ENCODE data around the gene NKAPL. TPM values are rescaled to one million over a fixed set of nuclear protein-coding genes. Genes with fewer than 3 reads are reported as not detected.
A peak's percentile ranks its signal among the peaks of the same experiment; 100 is the strongest.

NKAPL gene
- total RNA-seq, result 1 to 10 TPM in 6 of 9 donors, under 1 TPM in 2, not detected in 1; 0.37 to 3.4 (median 1.3) TPM
- polyA plus RNA-seq, result 1 to 10 TPM; 2.2 to 3.4 (median 2.3) TPM
- long read RNA-seq, donor 1, transcript NKAPL-201 (1 exons, 1,639 nt), result major isoform, 5 of 5 reads
- long read RNA-seq, donor 1, partial matches to known transcripts, result 0 of 5 reads
- long read RNA-seq, donor 1, other reads (novel, unspliced or antisense), result 0 of 5 reads
- long read RNA-seq, donor 2, partial matches to known transcripts, result 0 of 3 reads
- long read RNA-seq, donor 2, other reads (novel, unspliced or antisense), result 0 of 3 reads
- long read RNA-seq, donor 3, partial matches to known transcripts, result 0 of 1 reads
- long read RNA-seq, donor 3, other reads (novel, unspliced or antisense), result 0 of 1 reads
- long read RNA-seq, donor 4, partial matches to known transcripts, result 0 of 2 reads
- long read RNA-seq, donor 4, other reads (novel, unspliced or antisense), result 0 of 2 reads
- long read RNA-seq, donor 5, result 0 reads
- long read RNA-seq, donor 6, partial matches to known transcripts, result 0 of 1 reads
- long read RNA-seq, donor 6, other reads (novel, unspliced or antisense), result 0 of 1 reads
- long read RNA-seq, donor 7, partial matches to known transcripts, result 0 of 1 reads
- long read RNA-seq, donor 7, other reads (novel, unspliced or antisense), result 0 of 1 reads
- long read RNA-seq, donor 8, transcript NKAPL-201 (1 exons, 1,639 nt), result major isoform, 6 of 6 reads
- long read RNA-seq, donor 8, partial matches to known transcripts, result 0 of 6 reads
- long read RNA-seq, donor 8, other reads (novel, unspliced or antisense), result 0 of 6 reads
- long read RNA-seq, donor 9, partial matches to known transcripts, result 0 of 1 reads
- long read RNA-seq, donor 9, other reads (novel, unspliced or antisense), result 0 of 1 reads
- long read RNA-seq, donor 10, partial matches to known transcripts, result 0 of 3 reads
- long read RNA-seq, donor 10, other reads (novel, unspliced or antisense), result 0 of 3 reads

DNA sequence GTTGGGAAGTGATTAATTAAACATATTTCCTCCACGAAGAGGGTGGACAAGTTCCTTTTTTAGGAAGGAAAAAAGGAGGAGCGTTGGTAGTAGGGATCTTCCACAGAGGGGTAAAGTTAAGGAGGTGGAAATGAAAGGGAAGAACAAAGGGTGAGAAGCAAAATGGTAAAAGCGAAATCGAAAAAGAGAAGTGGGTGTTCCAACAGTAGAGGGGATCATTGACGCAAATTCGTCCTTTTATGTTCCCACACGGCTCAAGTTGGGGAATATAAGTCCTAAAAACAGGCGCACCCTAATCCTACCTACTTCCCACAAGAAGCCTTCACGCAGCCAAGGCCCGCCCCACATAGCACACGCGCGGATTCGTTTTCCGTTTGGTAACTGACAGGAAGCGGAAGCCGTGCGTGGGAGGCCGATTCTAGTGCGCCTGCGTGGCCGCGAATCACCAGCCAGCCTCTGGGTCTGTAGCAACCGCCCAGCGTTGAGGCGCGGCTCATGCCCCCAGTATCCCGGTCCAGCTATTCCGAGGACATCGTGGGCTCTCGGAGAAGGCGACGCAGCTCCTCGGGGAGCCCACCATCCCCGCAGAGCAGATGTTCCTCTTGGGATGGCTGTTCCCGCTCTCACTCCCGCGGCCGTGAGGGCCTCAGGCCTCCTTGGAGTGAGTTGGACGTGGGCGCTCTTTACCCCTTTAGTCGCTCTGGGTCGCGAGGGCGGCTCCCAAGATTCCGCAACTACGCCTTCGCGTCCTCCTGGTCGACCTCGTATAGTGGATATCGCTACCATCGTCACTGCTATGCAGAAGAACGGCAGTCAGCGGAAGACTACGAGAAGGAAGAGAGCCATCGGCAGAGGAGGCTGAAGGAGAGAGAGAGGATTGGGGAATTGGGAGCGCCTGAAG lies at the start of gene NKAPL:
NKAPL (plus strand) TSS at position 421 of the 901 bp plus-strand sequence; CDS start at position 496, 75 bp downstream.
- Histone ChIP-seq H3K9me3 (replicated peaks in 1 of 3) (peaks cover 0 to 12% (median 0%) of the 10 kb centered on the region in 3 donors), H3K27ac (peak within 1 kb of the TSS in 2 of 5 donors; percentile 33 to 51), H3K36me3 (replicated peaks in 1 of 2) (no peaks in the 10 kb centered on the region), H3K27me3 (no peaks in the 10 kb centered on the region), H3K4me3 (peak within 1 kb of the TSS in 2 of 4 donors; percentile 3 to 53), H3K4me1 (replicated peaks in 1 of 2) (peaks cover 0 to 7% of the 10 kb centered on the region in 2 donors)
- TF ChIP-seq POLR2A (IDR thresholded peaks at IDR 0.05), result no peak
- TF ChIP-seq, protein P1, sequence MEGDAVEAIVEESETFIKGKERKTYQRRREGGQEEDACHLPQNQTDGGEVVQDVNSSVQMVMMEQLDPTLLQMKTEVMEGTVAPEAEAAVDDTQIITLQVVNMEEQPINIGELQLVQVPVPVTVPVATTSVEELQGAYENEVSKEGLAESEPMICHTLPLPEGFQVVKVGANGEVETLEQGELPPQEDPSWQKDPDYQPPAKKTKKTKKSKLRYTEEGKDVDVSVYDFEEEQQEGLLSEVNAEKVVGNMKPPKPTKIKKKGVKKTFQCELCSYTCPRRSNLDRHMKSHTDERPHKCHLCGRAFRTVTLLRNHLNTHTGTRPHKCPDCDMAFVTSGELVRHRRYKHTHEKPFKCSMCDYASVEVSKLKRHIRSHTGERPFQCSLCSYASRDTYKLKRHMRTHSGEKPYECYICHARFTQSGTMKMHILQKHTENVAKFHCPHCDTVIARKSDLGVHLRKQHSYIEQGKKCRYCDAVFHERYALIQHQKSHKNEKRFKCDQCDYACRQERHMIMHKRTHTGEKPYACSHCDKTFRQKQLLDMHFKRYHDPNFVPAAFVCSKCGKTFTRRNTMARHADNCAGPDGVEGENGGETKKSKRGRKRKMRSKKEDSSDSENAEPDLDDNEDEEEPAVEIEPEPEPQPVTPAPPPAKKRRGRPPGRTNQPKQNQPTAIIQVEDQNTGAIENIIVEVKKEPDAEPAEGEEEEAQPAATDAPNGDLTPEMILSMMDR (IDR thresholded peaks at IDR 0.05), result no peak
- 25 to 48% (median 29%) methylated on average over 27 to 58 of the region's 58 CpGs for WGBS, 4 donors
- DNase-seq, result peak; percentile 68 to 88 (median 77)
- intact Hi-C loops (cut with DNase I), result loop anchor here in 1 of 2 donors (10.0 kb wide), 1 partner anchor 96 kb away; no protein-coding TSS in a partner anchor

DNA sequence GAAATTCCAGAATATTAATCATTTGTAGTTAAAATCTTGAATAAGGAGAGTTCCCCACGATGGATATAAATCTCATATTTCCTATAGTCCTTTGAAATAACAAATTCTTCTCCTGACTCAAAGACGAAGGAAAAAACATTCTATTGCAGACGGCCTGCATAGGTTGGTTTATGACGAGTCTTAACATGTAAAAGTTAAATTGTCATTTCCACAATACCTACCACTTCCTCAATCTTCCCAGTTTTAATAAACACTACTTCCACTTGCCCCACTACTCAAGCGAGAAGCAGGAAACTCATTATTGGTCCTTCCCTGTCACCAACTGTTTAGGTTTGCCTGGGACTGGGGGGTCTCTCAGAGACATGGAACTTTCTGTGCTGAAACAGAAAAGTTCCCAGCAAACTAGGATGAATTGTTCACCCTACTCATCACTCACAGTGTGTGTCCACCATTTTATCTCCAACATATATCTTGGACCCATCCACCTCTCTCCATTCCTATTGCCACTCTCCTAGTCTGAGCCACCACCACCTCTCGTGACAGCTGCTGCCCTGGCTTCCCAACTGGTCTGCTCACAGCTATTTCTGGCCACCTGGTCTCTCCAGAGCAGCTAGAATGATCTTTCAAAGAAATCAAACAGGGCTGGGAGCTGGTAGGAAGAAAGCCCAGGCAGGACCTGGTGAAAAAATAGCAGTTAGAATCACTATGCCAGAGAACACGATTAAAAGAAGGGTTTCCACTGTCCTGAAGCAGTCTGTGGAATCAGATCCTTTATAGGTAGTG lies 49.2 kb upstream of the NKAPL start:
- Histone ChIP-seq H3K36me3 (replicated peaks in 1 of 2) (no peaks in the 10 kb centered on the region), H3K27ac (no peak overlapping the region), H3K27me3 (peaks cover 73% of the 10 kb centered on the region), H3K4me3 (no peak overlapping the region), H3K9me3 (replicated peaks in 1 of 3) (no peaks in the 10 kb centered on the region), H3K4me1 (replicated peaks in 1 of 2) (no peaks in the 10 kb centered on the region)
- 43 to 53% (median 49%) methylated on average over 7 of the region's 7 CpGs for WGBS, 4 donors
- intact Hi-C loops (cut with DNase I), result loop anchor here in 1 of 2 donors (10.0 kb wide), 1 partner anchor 65 kb away; the partner anchor contains the start of gene ZKSCAN8
- DNase-seq, result no peak
- TF ChIP-seq POLR2A (IDR thresholded peaks at IDR 0.05), result no peak
- TF ChIP-seq, protein P1 (IDR thresholded peaks at IDR 0.05), result no peak

DNA sequence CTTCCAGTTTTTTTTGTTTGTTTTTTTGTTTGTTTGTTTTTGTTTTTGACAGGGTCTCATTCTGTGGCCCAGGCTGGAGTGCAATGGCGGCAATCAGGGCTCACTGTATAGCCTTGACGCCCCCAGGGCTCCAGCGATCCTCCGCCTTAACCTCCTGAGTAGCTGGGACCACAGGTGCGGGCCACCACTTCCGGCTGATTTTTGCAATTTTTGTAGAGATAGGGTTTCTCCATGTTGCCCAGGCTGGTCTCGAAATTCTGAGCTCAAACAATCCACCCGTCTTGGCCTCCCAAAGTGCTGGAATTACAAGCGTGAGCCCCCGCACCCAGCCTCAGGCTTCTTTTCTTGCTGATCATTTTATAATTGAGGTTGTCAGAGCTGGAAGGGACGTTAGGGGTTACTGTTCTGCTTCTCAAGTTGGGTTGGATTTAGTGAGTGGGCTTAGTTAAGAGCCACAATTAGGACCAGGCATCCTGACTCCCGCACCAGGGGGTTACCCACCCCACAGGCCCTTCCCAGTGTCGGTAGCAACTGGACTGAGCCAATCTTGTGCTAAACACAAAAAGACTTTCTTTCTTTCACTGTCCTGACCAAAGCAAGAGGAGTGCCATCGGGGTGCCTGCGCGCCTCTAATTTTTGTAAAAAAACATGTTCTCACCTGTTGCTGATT lies 47.1 kb upstream of the NKAPL start:
- peak overlapping the region in 1 of 4 donors; percentile 22 for H3K4me3 ChIP-seq
- WGBS, 4 donors, result 20 to 22% (median 20%) methylated on average over 15 to 16 of the region's 16 CpGs
- peaks cover 65% of the 10 kb centered on the region for H3K27me3 ChIP-seq
- no peaks in the 10 kb centered on the region for H3K4me1 ChIP-seq (replicated peaks in 1 of 2)
- H3K36me3 ChIP-seq (replicated peaks in 1 of 2), result no peaks in the 10 kb centered on the region
- H3K9me3 ChIP-seq (replicated peaks in 1 of 3), result no peaks in the 10 kb centered on the region
- intact Hi-C loops (cut with DNase I), result loop anchor here in 1 of 2 donors (10.0 kb wide), 1 partner anchor 67 kb away; the partner anchor contains the start of gene ZKSCAN8
- DNase-seq, result no peak
- TF ChIP-seq, protein P1 (IDR thresholded peaks at IDR 0.05), result no peak
- no peak for TF ChIP-seq POLR2A (IDR thresholded peaks at IDR 0.05)
- no peak overlapping the region for H3K27ac ChIP-seq
